WTC11 (cell line): ENCODE measurements around the gene KIF21B.

ENCODE experiments used
- CREB1 ChIP-seq: sonication (generic); formaldehyde crosslinking; IDR thresholded peaks from 2 replicates; pipeline ENCODE4 v1.8.0; 2023; ENCODE audit warnings: mild to moderate bottlenecking, missing genetic modification reagents
- CREM ChIP-seq: sonication (generic); formaldehyde crosslinking; IDR thresholded peaks from 2 replicates; pipeline ENCODE4 v1.8.1; 2022; ENCODE audit warnings: mild to moderate bottlenecking, missing genetic modification reagents, moderate library complexity
- HMGA2 ChIP-seq: fragments of 250-450 bp; sonication (Bioruptor Pico); IDR thresholded peaks from 2 replicates; pipeline ENCODE4 v1.4.0; 2021; ENCODE audit warnings: mild to moderate bottlenecking, moderate library complexity
- JUN ChIP-seq: sonication (generic); formaldehyde crosslinking; IDR thresholded peaks from 2 replicates; pipeline ENCODE4 v1.8.0; 2023; ENCODE audit warnings: mild to moderate bottlenecking, missing genetic modification reagents
- NFE2L1 ChIP-seq: sonication (generic); formaldehyde crosslinking; IDR thresholded peaks from 2 replicates; pipeline ENCODE4 v1.8.1; 2023; ENCODE audit warnings: missing genetic modification reagents
- PRRX2 ChIP-seq: fragments of 250-450 bp; sonication (Bioruptor Pico); IDR thresholded peaks from 2 replicates; pipeline ENCODE4 v1.8.0; 2021; ENCODE audit warnings: mild to moderate bottlenecking
- TEAD4 ChIP-seq: sonication (generic); formaldehyde crosslinking; IDR thresholded peaks from 2 replicates; pipeline ENCODE4 v1.8.0; 2022; ENCODE audit warnings: mild to moderate bottlenecking, missing genetic modification reagents
- ZBTB21 ChIP-seq: sonication (generic); formaldehyde crosslinking; IDR thresholded peaks from 2 replicates; pipeline ENCODE4 v1.8.1; 2023; ENCODE audit warnings: mild to moderate bottlenecking, missing genetic modification reagents, borderline replicate concordance
- ZNF263 ChIP-seq: sonication (generic); formaldehyde crosslinking; IDR thresholded peaks from 2 replicates; pipeline ENCODE4 v1.8.1; 2022; ENCODE audit warnings: low read depth, mild to moderate bottlenecking, moderate library complexity, missing genetic modification reagents
- TF ChIP-seq, protein P1 (sequence below): fragments of 200-600 bp; IDR thresholded peaks from 2 replicates; pipeline ENCODE4 v1.8.0; 2022; ENCODE audit warnings: antibody characterized with exemption
- TF ChIP-seq, protein P2 (sequence below): fragments of 250-450 bp; sonication (Bioruptor Pico); IDR thresholded peaks from 2 replicates; pipeline ENCODE4 v2.1.2; 2022; ENCODE audit warnings: mild to moderate bottlenecking, moderate library complexity
- TF ChIP-seq, protein P3 (sequence below): sonication (generic); formaldehyde crosslinking; IDR thresholded peaks from 2 replicates; pipeline ENCODE4 v1.8.0; 2022; ENCODE audit warnings: mild to moderate bottlenecking, missing genetic modification reagents
- TF ChIP-seq, protein P4 (sequence below): sonication (generic); formaldehyde crosslinking; IDR thresholded peaks from 2 replicates; pipeline ENCODE4 v1.8.1; 2023; ENCODE audit warnings: mild to moderate bottlenecking, moderate library complexity, missing genetic modification reagents
- TF ChIP-seq, protein P5 (sequence below): sonication (generic); formaldehyde crosslinking; IDR thresholded peaks from 2 replicates; pipeline ENCODE4 v1.8.0; 2022; ENCODE audit warnings: mild to moderate bottlenecking, missing genetic modification reagents

DNA sequence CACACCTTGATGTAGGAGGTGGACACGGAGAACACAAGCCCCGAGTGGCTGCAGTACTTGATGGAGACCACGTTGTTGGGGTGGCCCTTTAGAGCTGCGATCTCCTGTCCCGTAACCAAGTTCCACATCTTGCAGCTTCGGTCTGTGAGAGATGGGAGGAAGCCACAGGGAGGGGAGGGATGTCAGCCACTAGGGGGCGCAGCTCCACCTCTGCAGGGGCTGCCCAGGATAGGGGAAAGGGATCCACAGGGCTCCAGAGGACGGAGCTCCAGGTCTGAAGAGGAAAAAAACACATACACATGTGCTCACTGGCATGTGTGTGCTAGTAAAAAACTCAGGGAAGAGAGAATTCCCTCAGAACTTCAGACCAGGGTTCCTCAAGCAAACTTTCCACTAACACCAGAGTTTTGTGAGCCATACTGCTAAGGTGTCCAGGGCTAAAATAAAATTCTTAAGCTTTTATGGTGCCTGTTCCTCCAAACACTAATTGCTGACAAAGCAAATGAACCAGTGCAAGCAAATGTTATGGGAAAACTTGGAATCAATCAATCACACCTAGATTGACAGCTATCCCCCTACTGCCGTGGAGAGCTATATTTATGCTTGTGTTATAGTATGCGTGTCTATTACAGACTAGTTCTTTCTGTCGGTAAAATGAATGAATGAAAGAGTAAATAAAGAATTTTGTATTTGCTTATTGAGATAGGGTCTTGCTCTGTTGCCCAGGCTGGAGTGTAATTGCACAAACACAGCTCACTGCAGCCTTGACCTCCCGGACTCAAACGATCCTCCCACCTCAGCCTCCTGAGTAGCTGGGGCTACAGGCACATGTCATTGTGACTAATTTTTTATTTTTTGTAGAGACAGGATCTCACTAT lies 43.7 kb downstream of the KIF21B start:
- TF ChIP-seq NFE2L1 (CRISPR knock-in tag) = no peak
- TF ChIP-seq CREM (CRISPR knock-in tag) = no peak
- TF ChIP-seq, protein P1, sequence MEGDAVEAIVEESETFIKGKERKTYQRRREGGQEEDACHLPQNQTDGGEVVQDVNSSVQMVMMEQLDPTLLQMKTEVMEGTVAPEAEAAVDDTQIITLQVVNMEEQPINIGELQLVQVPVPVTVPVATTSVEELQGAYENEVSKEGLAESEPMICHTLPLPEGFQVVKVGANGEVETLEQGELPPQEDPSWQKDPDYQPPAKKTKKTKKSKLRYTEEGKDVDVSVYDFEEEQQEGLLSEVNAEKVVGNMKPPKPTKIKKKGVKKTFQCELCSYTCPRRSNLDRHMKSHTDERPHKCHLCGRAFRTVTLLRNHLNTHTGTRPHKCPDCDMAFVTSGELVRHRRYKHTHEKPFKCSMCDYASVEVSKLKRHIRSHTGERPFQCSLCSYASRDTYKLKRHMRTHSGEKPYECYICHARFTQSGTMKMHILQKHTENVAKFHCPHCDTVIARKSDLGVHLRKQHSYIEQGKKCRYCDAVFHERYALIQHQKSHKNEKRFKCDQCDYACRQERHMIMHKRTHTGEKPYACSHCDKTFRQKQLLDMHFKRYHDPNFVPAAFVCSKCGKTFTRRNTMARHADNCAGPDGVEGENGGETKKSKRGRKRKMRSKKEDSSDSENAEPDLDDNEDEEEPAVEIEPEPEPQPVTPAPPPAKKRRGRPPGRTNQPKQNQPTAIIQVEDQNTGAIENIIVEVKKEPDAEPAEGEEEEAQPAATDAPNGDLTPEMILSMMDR = peak; percentile 87
- no peak for TF ChIP-seq ZNF263 (CRISPR knock-in tag)
- no peak for TF ChIP-seq HMGA2 (CRISPR knock-in tag)
- no peak for TF ChIP-seq PRRX2
- TF ChIP-seq, protein P2, sequence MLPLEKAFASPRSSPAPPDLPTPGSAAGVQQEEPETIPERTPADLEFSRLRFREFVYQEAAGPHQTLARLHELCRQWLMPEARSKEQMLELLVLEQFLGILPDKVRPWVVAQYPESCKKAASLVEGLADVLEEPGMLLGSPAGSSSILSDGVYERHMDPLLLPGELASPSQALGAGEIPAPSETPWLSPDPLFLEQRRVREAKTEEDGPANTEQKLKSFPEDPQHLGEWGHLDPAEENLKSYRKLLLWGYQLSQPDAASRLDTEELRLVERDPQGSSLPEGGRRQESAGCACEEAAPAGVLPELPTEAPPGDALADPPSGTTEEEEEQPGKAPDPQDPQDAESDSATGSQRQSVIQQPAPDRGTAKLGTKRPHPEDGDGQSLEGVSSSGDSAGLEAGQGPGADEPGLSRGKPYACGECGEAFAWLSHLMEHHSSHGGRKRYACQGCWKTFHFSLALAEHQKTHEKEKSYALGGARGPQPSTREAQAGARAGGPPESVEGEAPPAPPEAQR (CRISPR knock-in tag) = no peak
- TF ChIP-seq JUN (CRISPR knock-in tag) = no peak
- TF ChIP-seq ZBTB21 (CRISPR knock-in tag) = no peak
- no peak for TF ChIP-seq TEAD4
- TF ChIP-seq, protein P3, sequence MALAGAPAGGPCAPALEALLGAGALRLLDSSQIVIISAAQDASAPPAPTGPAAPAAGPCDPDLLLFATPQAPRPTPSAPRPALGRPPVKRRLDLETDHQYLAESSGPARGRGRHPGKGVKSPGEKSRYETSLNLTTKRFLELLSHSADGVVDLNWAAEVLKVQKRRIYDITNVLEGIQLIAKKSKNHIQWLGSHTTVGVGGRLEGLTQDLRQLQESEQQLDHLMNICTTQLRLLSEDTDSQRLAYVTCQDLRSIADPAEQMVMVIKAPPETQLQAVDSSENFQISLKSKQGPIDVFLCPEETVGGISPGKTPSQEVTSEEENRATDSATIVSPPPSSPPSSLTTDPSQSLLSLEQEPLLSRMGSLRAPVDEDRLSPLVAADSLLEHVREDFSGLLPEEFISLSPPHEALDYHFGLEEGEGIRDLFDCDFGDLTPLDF = no peak
- TF ChIP-seq, protein P4, sequence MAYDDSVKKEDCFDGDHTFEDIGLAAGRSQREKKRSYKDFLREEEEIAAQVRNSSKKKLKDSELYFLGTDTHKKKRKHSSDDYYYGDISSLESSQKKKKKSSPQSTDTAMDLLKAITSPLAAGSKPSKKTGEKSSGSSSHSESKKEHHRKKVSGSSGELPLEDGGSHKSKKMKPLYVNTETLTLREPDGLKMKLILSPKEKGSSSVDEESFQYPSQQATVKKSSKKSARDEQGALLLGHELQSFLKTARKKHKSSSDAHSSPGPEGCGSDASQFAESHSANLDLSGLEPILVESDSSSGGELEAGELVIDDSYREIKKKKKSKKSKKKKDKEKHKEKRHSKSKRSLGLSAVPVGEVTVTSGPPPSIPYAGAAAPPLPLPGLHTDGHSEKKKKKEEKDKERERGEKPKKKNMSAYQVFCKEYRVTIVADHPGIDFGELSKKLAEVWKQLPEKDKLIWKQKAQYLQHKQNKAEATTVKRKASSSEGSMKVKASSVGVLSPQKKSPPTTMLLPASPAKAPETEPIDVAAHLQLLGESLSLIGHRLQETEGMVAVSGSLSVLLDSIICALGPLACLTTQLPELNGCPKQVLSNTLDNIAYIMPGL (CRISPR knock-in tag) = no peak
- TF ChIP-seq, protein P5, sequence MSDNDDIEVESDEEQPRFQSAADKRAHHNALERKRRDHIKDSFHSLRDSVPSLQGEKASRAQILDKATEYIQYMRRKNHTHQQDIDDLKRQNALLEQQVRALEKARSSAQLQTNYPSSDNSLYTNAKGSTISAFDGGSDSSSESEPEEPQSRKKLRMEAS (CRISPR knock-in tag) = no peak
- no peak for TF ChIP-seq CREB1 (CRISPR knock-in tag)
